ENCODE measurements around the gene TTC9C. TPM values are rescaled to one million over a fixed set of nuclear protein-coding genes. Genes with fewer than 3 reads are reported as not detected.

TTC9C gene
- total RNA-seq, 1 experiment from 2014 or later, result 33.3 TPM

DNA sequence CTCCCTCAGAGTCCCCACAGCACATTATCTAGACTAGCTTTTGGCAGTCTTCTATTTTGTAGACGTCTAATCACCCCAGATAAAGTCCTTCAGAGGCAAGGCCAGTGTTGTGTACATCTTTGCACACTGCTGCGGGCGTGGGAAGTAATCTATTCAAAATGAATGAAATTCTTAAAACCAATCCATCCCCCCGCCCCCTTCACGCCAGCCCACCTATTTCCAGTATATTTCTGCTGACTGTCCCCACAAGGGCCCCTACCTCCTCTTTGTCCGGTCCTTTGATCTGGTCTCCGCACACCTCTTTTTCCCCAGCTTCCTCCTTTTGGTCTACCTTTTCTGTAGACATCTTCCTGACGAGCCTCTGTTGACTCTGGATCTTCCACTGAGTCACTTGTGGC is 21.4 kb upstream of the TTC9C start:
- Histone ChIP-seq H3K79me2 (ENCODE audit: insufficient read depth, low read length) (peaks cover 12% of the 10 kb centered on the region), H3K9me3 (ENCODE audit: control insufficient read depth in 1 of 2, insufficient read depth in 1 of 2, low read depth in 1 of 2, low read length in 2 of 2) (no peaks in the 10 kb centered on the region), H3K9ac (ENCODE audit: low read length) (peak overlapping the region; percentile 84; the same call in 1 of the 2 replicates), H3K4me2 (ENCODE audit: low read length) (peak overlapping the region; percentile 85), H3K27me3 (ENCODE audit: insufficient read depth, low read length) (no peaks in the 10 kb centered on the region), H3K9me2 (ENCODE audit: insufficient read depth) (no peaks in the 10 kb centered on the region), H4K20me1 (ENCODE audit: insufficient read depth) (no peaks in the 10 kb centered on the region), H3K36me3 (ENCODE audit: control insufficient read depth in 1 of 2, insufficient read depth in 2 of 2, low read length in 2 of 2) (peaks cover 8 to 31% of the 10 kb centered on the region in 2 experiments), H2AFZ (ENCODE audit: low read depth, low read length, poor library complexity, severe bottlenecking) (no peak overlapping the region), H3K4me3 (replicated peaks in 1 of 2; ENCODE audit: low read depth in 1 of 2, low read length in 2 of 2) (no peak overlapping the region), H3K4me1 (ENCODE audit: control insufficient read depth in 1 of 2, insufficient read depth in 2 of 2, low read length in 2 of 2) (peaks cover 5 to 20% of the 10 kb centered on the region in 2 experiments), H3K27ac (ENCODE audit: low read depth, low read length) (peak overlapping the region; percentile 80)
- no peak for DNase-seq (ENCODE audit: low read depth, low spot score)
- intact Hi-C loops (cut with micrococcal nuclease), result no loop called here
- no TSS peak for BruUV-seq (replicated peaks)
- no peak for ATAC-seq
- TF ChIP-seq POLR2A (IDR thresholded peaks at IDR 0.05; ENCODE audit: borderline replicate concordance, extremely low read depth, insufficient read depth, insufficient read length) (no peak), POLR2AphosphoS5 (IDR thresholded peaks at IDR 0.05; ENCODE audit: low read depth, low read length) (no peak), EGR1 (IDR thresholded peaks at IDR 0.05; ENCODE audit: low read depth) (no peak), SRF (IDR thresholded peaks at IDR 0.05; ENCODE audit: low read depth) (no peak), SIN3A (IDR thresholded peaks at IDR 0.05; ENCODE audit: low read depth) (no peak), JUND (IDR thresholded peaks at IDR 0.05) (no peak), FOSL1 (IDR thresholded peaks at IDR 0.05; ENCODE audit: low read depth) (no peak), SP1 (IDR thresholded peaks at IDR 0.05; ENCODE audit: low read depth) (no peak), TCF7L2 (IDR thresholded peaks at IDR 0.05; ENCODE audit: borderline replicate concordance, extremely low read depth, insufficient read depth, insufficient read length) (no peak), ELF1 (IDR thresholded peaks at IDR 0.05; ENCODE audit: borderline replicate concordance, low read depth) (no peak), EZH2phosphoT487 (IDR thresholded peaks at IDR 0.05; ENCODE audit: borderline replicate concordance) (no peak), YY1 (IDR thresholded peaks at IDR 0.05; ENCODE audit: extremely low read depth, insufficient replicate concordance, low read depth, low read length) (no peak), ZFX (IDR thresholded peaks at IDR 0.05) (no peak), CBX3 (IDR thresholded peaks at IDR 0.05; ENCODE audit: low read depth) (no peak), CEBPB (IDR thresholded peaks at IDR 0.05; ENCODE audit: low read depth) (no peak)
- TF ChIP-seq, protein P1, sequence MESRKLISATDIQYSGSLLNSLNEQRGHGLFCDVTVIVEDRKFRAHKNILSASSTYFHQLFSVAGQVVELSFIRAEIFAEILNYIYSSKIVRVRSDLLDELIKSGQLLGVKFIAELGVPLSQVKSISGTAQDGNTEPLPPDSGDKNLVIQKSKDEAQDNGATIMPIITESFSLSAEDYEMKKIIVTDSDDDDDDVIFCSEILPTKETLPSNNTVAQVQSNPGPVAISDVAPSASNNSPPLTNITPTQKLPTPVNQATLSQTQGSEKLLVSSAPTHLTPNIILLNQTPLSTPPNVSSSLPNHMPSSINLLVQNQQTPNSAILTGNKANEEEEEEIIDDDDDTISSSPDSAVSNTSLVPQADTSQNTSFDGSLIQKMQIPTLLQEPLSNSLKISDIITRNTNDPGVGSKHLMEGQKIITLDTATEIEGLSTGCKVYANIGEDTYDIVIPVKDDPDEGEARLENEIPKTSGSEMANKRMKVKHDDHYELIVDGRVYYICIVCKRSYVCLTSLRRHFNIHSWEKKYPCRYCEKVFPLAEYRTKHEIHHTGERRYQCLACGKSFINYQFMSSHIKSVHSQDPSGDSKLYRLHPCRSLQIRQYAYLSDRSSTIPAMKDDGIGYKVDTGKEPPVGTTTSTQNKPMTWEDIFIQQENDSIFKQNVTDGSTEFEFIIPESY (IDR thresholded peaks at IDR 0.05; ENCODE audit: extremely low read depth, insufficient replicate concordance, low read length), result no peak
- TF ChIP-seq, protein P2, sequence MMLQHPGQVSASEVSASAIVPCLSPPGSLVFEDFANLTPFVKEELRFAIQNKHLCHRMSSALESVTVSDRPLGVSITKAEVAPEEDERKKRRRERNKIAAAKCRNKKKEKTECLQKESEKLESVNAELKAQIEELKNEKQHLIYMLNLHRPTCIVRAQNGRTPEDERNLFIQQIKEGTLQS (IDR thresholded peaks at IDR 0.05), result no peak
- TF ChIP-seq, protein P3, sequence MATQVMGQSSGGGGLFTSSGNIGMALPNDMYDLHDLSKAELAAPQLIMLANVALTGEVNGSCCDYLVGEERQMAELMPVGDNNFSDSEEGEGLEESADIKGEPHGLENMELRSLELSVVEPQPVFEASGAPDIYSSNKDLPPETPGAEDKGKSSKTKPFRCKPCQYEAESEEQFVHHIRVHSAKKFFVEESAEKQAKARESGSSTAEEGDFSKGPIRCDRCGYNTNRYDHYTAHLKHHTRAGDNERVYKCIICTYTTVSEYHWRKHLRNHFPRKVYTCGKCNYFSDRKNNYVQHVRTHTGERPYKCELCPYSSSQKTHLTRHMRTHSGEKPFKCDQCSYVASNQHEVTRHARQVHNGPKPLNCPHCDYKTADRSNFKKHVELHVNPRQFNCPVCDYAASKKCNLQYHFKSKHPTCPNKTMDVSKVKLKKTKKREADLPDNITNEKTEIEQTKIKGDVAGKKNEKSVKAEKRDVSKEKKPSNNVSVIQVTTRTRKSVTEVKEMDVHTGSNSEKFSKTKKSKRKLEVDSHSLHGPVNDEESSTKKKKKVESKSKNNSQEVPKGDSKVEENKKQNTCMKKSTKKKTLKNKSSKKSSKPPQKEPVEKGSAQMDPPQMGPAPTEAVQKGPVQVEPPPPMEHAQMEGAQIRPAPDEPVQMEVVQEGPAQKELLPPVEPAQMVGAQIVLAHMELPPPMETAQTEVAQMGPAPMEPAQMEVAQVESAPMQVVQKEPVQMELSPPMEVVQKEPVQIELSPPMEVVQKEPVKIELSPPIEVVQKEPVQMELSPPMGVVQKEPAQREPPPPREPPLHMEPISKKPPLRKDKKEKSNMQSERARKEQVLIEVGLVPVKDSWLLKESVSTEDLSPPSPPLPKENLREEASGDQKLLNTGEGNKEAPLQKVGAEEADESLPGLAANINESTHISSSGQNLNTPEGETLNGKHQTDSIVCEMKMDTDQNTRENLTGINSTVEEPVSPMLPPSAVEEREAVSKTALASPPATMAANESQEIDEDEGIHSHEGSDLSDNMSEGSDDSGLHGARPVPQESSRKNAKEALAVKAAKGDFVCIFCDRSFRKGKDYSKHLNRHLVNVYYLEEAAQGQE (IDR thresholded peaks at IDR 0.05; ENCODE audit: low read depth), result no peak
- TF ChIP-seq, protein P4, sequence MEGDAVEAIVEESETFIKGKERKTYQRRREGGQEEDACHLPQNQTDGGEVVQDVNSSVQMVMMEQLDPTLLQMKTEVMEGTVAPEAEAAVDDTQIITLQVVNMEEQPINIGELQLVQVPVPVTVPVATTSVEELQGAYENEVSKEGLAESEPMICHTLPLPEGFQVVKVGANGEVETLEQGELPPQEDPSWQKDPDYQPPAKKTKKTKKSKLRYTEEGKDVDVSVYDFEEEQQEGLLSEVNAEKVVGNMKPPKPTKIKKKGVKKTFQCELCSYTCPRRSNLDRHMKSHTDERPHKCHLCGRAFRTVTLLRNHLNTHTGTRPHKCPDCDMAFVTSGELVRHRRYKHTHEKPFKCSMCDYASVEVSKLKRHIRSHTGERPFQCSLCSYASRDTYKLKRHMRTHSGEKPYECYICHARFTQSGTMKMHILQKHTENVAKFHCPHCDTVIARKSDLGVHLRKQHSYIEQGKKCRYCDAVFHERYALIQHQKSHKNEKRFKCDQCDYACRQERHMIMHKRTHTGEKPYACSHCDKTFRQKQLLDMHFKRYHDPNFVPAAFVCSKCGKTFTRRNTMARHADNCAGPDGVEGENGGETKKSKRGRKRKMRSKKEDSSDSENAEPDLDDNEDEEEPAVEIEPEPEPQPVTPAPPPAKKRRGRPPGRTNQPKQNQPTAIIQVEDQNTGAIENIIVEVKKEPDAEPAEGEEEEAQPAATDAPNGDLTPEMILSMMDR (IDR thresholded peaks at IDR 0.05 in 2 of 3, conservative IDR thresholded peaks at IDR 0.05 in 1 of 3; ENCODE audit: borderline replicate concordance in 1 of 3, insufficient read depth in 1 of 3, low read depth in 2 of 3, low read length in 2 of 3), result no peak
- ChIA-PET POLR2A (interaction anchor here (1.1 to 2.3 kb wide), 3 partner anchors 20 to 42 kb away, joined by 3 to 6 read pairs (median 4); partner anchors contain the start of genes C11orf98, CSKMT, HNRNPUL2 and LBHD1), CTCF (interaction anchor here (0.9 to 1.5 kb wide), 4 partner anchors 13 to 282 kb away, joined by 3 to 4 read pairs (median 4); partner anchors contain the start of gene TTC9C), RAD21 (ENCODE audit: low non-redundant PET in 1 of 2, low total read pairs in 2 of 2, uncharacterized antibody in 2 of 2, unreplicated experiment in 2 of 2) (no interaction called here)

Data from HCT116 (cell line).